Ascending aorta (tissue), 2 donors: ENCODE data around the gene DTX3. TPM values are rescaled to one million over a fixed set of nuclear protein-coding genes. Genes with fewer than 3 reads are reported as not detected.
"Not testable (repeated sequence)": the region's sequence is repeated elsewhere in the genome, so short reads cannot be mapped to it uniquely, and the experiment has no call there.

Source experiments
- DNase-seq, 2 donors: peaks; one replicate each; pipeline ENCODE4 v3.0.0-alpha.2; 2019; ENCODE audit warnings: low spot score in 2 of 2
- H3K27ac ChIP-seq, 2 donors: fragments of 200-600 bp; sonication (generic); one replicate each; pipeline ENCODE4 v1.5.1; 2016 to 2017; ENCODE audit warnings: mild to moderate bottlenecking in 1 of 2
- H3K27me3 ChIP-seq: fragments of 200-600 bp; sonication (generic); one replicate; pipeline ENCODE4 v1.5.1; 2017
- H3K36me3 ChIP-seq, 2 donors: fragments of 200-600 bp; sonication (generic); one replicate each; pipeline ENCODE4 v1.5.1; 2016
- H3K4me1 ChIP-seq, 2 donors: fragments of 200-600 bp; sonication (generic); one replicate each; pipeline ENCODE4 v1.5.1; 2016 to 2017; ENCODE audit warnings: mild to moderate bottlenecking in 1 of 2
- H3K4me3 ChIP-seq, 2 donors: fragments of 200-600 bp; sonication (generic); one replicate each; pipeline ENCODE4 v1.5.1; 2016 to 2017; ENCODE audit warnings: mild to moderate bottlenecking in 1 of 2
- H3K9me3 ChIP-seq, 2 donors: fragments of 200-600 bp; sonication (generic); one replicate each; pipeline ENCODE4 v1.5.1; 2016
- intact Hi-C: fragments of 100-400 bp; cut with DNase I; formaldehyde crosslinking; loops from one replicate; pipeline ENCODE4 v1.15.1; 2023
- total RNA-seq: library from RNA; depleted of rRNA; stranded (reverse); fragments of >200 nt; gene quantifications from one replicate; pipeline ENCODE4 v1.1.0, GENCODE V29; 2016
- TF ChIP-seq, protein P1 (sequence below), 3 experiments: fragments of 200-600 bp in 2 of 3; fragments of 450-650 bp in 1 of 3; sonication (generic) in 2 of 3; IDR thresholded peaks; one replicate each; pipeline ENCODE4 v1.5.1; 2016 to 2019; ENCODE audit warnings: antibody characterized with exemption in 3 of 3, mild to moderate bottlenecking in 1 of 3, moderate library complexity in 1 of 3

Gene DTX3
- total RNA-seq, 1 donor from 2014 or later, result 33.5 TPM

DNA sequence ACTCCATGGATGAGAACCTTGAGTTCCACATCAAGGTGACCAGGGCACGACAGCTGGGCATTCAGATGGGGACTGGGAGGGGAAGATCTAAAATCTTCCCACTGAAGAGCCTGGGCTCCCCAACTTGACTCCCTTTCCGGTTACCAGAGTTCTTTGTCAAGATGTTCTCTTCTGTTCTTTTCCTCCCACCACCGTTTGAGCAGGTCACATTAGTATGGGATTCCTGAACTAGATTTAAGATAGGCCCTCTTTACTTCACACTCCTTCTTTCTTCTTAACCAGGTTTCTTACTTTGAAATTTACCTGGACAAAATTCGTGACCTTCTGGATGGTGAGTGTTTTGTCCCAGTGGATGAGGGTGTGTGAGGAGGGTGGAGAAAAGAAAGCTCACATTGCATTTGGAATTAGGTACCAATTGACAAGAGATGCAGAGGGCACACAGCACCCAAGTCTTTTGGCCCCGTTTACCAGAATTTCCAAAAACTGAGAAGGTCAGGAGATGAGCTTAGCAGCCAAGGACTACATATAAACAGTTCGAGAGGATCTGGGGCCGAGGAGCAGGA lies 40.4 kb upstream of the DTX3 start:
- TF ChIP-seq, protein P1, sequence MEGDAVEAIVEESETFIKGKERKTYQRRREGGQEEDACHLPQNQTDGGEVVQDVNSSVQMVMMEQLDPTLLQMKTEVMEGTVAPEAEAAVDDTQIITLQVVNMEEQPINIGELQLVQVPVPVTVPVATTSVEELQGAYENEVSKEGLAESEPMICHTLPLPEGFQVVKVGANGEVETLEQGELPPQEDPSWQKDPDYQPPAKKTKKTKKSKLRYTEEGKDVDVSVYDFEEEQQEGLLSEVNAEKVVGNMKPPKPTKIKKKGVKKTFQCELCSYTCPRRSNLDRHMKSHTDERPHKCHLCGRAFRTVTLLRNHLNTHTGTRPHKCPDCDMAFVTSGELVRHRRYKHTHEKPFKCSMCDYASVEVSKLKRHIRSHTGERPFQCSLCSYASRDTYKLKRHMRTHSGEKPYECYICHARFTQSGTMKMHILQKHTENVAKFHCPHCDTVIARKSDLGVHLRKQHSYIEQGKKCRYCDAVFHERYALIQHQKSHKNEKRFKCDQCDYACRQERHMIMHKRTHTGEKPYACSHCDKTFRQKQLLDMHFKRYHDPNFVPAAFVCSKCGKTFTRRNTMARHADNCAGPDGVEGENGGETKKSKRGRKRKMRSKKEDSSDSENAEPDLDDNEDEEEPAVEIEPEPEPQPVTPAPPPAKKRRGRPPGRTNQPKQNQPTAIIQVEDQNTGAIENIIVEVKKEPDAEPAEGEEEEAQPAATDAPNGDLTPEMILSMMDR (IDR thresholded peaks at IDR 0.05), result no peak
- Histone ChIP-seq H3K36me3 (peaks cover 8 to 12% of the 10 kb centered on the region in 2 donors), H3K4me1 (no peaks in the 10 kb centered on the region), H3K27me3 (no peaks in the 10 kb centered on the region), H3K4me3 (no peak overlapping the region), H3K9me3 (no peaks in the 10 kb centered on the region), H3K27ac (no peak overlapping the region)
- no peak for DNase-seq
- intact Hi-C loops, result no loop called here

DNA sequence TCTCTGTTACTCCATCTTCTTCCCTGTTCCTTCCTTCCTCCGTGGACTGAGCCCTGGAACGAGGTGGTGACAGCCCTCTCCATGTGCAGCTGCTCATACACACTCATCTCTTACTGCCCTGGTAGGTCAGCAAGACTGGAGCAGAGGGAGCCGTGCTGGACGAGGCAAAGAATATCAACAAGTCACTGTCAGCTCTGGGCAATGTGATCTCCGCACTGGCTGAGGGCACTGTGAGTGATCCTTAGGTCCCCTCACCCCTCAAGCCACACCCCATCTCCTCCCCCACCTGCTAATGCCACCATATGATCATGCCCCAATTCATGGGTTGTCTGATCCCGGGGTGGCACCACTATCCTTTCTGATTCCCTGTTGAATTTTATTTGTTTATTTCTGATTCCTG lies 35.8 kb upstream of the DTX3 start:
- Histone ChIP-seq H3K27me3 (no peaks in the 10 kb centered on the region), H3K4me3 (no peak overlapping the region), H3K4me1 (no peaks in the 10 kb centered on the region), H3K9me3 (no peaks in the 10 kb centered on the region), H3K27ac (no peak overlapping the region), H3K36me3 (peaks cover 17 to 33% of the 10 kb centered on the region in 2 donors)
- intact Hi-C loops, result no loop called here
- DNase-seq, result no peak
- TF ChIP-seq, protein P1 (IDR thresholded peaks at IDR 0.05), result no peak

DNA sequence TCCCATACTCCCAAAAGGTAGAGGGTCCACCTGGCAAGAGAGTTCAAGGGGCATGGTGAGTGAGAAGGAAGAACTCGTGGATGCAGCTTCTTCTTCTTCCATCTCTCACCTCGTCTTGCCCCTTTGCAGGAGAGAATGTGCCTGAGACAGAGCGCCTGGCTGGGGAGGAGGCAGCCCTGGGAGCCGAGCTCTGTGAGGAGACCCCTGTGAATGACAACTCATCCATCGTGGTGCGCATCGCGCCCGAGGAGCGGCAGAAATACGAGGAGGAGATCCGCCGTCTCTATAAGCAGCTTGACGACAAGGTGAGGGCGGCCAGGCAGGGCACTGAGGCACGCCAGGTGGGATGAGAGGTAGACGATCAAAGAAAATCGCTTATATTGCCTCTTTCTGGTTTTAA lies 34.8 kb upstream of the DTX3 start:
- DNase-seq, result no peak
- TF ChIP-seq, protein P1 (IDR thresholded peaks at IDR 0.05), result no peak
- intact Hi-C loops, result no loop called here
- Histone ChIP-seq H3K27ac (no peak overlapping the region), H3K36me3 (peaks cover 14 to 28% of the 10 kb centered on the region in 2 donors), H3K4me3 (no peak overlapping the region), H3K4me1 (no peaks in the 10 kb centered on the region), H3K9me3 (no peaks in the 10 kb centered on the region), H3K27me3 (no peaks in the 10 kb centered on the region)

DNA sequence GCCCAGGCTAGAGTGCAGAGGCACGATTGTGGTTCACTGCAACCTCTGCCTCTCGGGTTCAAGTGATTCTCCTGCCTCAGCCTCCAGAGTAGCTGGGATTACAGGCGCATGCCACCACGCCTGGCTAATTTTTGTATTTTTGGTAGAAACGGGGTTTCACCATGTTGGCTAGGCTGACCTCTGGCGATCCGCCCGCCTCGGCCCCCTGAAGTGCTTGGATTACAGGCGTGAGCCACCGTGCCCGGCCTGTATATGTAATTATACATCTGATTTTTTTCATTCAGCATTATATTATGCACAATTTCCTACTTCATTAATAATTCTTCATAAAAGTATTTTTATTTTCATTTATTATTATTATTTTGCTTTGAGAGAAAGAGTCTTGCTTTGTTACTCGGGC lies 34.2 kb upstream of the DTX3 start:
- DNase-seq, H3K27me3 ChIP-seq, H3K4me3 ChIP-seq, intact Hi-C loops, H3K9me3 ChIP-seq, H3K27ac ChIP-seq, H3K4me1 ChIP-seq: not testable (repeated sequence)
- H3K36me3 ChIP-seq, result peaks cover 14 to 31% of the 10 kb centered on the region in 2 donors

DNA sequence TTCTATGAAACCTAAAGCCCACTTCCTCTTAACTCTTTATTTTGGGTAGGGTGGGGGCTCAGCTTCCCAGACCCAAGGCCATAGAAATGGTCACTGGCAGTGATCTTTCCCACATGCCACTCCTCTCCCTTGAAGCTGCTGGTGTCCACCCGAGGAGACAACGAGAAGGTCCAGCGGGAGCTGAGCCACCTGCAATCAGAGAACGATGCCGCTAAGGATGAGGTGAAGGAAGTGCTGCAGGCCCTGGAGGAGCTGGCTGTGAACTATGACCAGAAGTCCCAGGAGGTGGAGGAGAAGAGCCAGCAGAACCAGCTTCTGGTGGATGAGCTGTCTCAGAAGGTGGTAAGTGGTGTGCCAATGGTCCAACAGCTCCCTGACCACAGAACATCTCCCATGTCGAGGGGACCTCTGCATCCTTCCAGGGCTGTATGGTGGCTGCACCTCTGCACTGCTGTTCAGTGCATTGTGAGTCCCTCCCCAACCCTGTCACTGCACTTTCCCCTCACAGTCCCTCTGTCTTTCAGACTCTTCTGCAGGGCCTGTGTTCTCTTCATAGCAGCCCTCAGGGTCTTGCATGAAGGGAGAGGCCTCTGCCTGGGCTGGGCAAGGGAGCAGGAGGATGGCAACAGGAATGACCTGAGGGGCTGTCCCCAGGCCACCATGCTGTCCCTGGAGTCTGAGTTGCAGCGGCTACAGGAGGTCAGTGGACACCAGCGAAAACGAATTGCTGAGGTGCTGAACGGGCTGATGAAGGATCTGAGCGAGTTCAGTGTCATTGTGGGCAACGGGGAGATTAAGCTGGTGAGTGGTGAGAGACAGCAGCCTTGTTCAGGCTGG lies 32.5 kb upstream of the DTX3 start:
- Histone ChIP-seq H3K9me3 (no peaks in the 10 kb centered on the region), H3K27ac (no peak overlapping the region), H3K4me1 (no peaks in the 10 kb centered on the region), H3K4me3 (no peak overlapping the region), H3K27me3 (no peaks in the 10 kb centered on the region), H3K36me3 (peaks cover 20 to 40% of the 10 kb centered on the region in 2 donors)
- intact Hi-C loops, result no loop called here
- TF ChIP-seq, protein P1 (IDR thresholded peaks at IDR 0.05), result no peak
- DNase-seq, result no peak

DNA sequence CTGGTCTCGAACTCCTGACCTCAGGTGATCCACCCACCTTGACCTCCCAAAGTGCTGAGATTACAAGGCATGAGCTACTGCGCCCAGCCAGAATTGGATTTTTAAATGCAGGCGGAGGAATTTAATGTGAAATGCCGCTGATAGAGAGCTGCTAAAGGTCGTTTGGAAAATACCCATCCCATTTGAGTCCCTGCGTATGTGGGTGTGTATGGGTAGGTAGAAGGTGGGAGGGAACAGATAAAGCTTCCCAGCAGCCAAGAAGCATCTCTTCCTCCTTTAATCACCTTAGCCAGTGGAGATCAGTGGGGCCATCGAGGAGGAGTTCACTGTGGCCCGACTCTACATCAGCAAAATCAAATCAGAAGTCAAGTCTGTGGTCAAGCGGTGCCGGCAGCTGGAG lies 29.8 kb upstream of the DTX3 start:
- peaks cover 20 to 35% of the 10 kb centered on the region in 2 donors for H3K36me3 ChIP-seq
- TF ChIP-seq, protein P1 (IDR thresholded peaks at IDR 0.05), result no peak

More for the DNA sequence above, 29.8 kb upstream of the DTX3 start:
- Histone ChIP-seq H3K4me1 (no peaks in the 10 kb centered on the region), H3K27me3 (no peaks in the 10 kb centered on the region), H3K9me3 (no peaks in the 10 kb centered on the region), H3K4me3 (no peak overlapping the region), H3K27ac (no peak overlapping the region)
- DNase-seq, result no peak
- intact Hi-C loops, result no loop called here
